A549 (cell line): Measurements from ENCODE around the gene RTL9.

ENCODE experiments used
- EP300 ChIP-seq, 2 experiments: fragments of >200 bp; sonication (Bioruptor Twin); formaldehyde crosslinking; IDR thresholded peaks; 2 replicates in 1 of 2; 3 replicates in 1 of 2; pipeline ENCODE4 v1.6.1; 2016 to 2017
- ESRRA ChIP-seq: fragments of 150-350 bp; IDR thresholded peaks from 2 replicates; pipeline ENCODE4 v1.6.1; 2014; ENCODE audit warnings: mild to moderate bottlenecking, low read length, borderline replicate concordance
- JUNB ChIP-seq: fragments of >200 bp; sonication (Bioruptor Twin); formaldehyde crosslinking; IDR thresholded peaks from 2 replicates; pipeline ENCODE4 v1.6.1; 2016
- KDM1A ChIP-seq: fragments of 200-600 bp; sonication (generic); IDR thresholded peaks from 2 replicates; pipeline ENCODE4 v1.6.1; 2016; ENCODE audit warnings: low read depth, mild to moderate bottlenecking
- NR3C1 ChIP-seq: fragments of >200 bp; sonication (Bioruptor Twin); formaldehyde crosslinking; IDR thresholded peaks from 3 replicates; pipeline ENCODE4 v1.6.1; 2017
- POLR2A ChIP-seq: IDR thresholded peaks from 2 replicates; pipeline ENCODE4 v1.6.1; 2012; ENCODE audit warnings: mild to moderate bottlenecking, low read length
- POLR2AphosphoS2 ChIP-seq: conservative IDR thresholded peaks from 2 replicates; pipeline ENCODE4 v1.6.1; 2012; ENCODE audit warnings: low read length, improper control_type of control experiment, inconsistent platforms
- RAD21 ChIP-seq, 2 experiments: fragments of >200 bp in 1 of 2; sonication (Bioruptor Twin) in 1 of 2; formaldehyde crosslinking in 1 of 2; IDR thresholded peaks in 1 of 2; conservative IDR thresholded peaks in 1 of 2; 2 replicates in 1 of 2; 3 replicates in 1 of 2; pipeline ENCODE4 v1.6.1; 2012 to 2018; ENCODE audit warnings: inconsistent platforms in 1 of 2
- SREBF2 ChIP-seq: fragments of 450-650 bp; IDR thresholded peaks from 2 replicates; pipeline ENCODE4 v1.6.1; 2014; ENCODE audit warnings: mild to moderate bottlenecking, moderate library complexity
- TF ChIP-seq, protein P1 (sequence below): fragments of >200 bp; sonication (Bioruptor Twin); formaldehyde crosslinking; IDR thresholded peaks from 3 replicates; pipeline ENCODE4 v1.5.1; 2016
- TF ChIP-seq, protein P2 (sequence below): IDR thresholded peaks from 2 replicates; pipeline ENCODE4 v1.6.1; 2012
- TF ChIP-seq, protein P3 (sequence below): fragments of 250-450 bp; sonication (Bioruptor Pico); IDR thresholded peaks from 2 replicates; pipeline ENCODE4 v1.5.0; 2020; ENCODE audit warnings: low read depth, mild to moderate bottlenecking, moderate library complexity

DNA sequence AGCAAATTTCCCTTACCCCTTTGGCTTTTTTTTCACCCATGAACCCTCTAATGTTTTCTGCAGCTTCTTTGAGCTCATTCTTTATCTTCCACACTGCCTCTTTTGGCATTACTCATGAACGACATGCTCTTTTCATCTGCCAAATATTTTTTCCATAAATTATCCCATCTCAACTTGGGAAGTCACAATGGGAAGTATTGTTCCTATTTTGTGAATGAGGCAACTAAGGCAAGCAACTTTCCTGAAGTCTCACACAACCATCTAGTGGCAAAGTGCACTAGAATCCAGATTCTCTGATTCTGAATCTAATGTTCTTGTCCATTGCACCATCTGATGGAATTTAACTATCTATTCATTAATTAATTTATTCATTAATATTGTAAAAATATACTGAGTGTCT, 625 bp downstream of the RTL9 start:
- TF ChIP-seq SREBF2 (no peak), KDM1A (no peak), POLR2A (no peak), EP300 (IDR thresholded peaks at IDR 0.05) (no peak), RAD21 (conservative IDR thresholded peaks at IDR 0.05 in 1 of 2, IDR thresholded peaks at IDR 0.05 in 1 of 2) (no peak), NR3C1 (no peak), JUNB (no peak), POLR2AphosphoS2 (no peak), ESRRA (no peak)
- TF ChIP-seq, protein P1, sequence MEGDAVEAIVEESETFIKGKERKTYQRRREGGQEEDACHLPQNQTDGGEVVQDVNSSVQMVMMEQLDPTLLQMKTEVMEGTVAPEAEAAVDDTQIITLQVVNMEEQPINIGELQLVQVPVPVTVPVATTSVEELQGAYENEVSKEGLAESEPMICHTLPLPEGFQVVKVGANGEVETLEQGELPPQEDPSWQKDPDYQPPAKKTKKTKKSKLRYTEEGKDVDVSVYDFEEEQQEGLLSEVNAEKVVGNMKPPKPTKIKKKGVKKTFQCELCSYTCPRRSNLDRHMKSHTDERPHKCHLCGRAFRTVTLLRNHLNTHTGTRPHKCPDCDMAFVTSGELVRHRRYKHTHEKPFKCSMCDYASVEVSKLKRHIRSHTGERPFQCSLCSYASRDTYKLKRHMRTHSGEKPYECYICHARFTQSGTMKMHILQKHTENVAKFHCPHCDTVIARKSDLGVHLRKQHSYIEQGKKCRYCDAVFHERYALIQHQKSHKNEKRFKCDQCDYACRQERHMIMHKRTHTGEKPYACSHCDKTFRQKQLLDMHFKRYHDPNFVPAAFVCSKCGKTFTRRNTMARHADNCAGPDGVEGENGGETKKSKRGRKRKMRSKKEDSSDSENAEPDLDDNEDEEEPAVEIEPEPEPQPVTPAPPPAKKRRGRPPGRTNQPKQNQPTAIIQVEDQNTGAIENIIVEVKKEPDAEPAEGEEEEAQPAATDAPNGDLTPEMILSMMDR: no peak
- TF ChIP-seq, protein P2, sequence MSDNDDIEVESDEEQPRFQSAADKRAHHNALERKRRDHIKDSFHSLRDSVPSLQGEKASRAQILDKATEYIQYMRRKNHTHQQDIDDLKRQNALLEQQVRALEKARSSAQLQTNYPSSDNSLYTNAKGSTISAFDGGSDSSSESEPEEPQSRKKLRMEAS: no peak
- TF ChIP-seq, protein P3, sequence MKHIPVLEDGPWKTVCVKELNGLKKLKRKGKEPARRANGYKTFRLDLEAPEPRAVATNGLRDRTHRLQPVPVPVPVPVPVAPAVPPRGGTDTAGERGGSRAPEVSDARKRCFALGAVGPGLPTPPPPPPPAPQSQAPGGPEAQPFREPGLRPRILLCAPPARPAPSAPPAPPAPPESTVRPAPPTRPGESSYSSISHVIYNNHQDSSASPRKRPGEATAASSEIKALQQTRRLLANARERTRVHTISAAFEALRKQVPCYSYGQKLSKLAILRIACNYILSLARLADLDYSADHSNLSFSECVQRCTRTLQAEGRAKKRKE (CRISPR knock-in tag): no peak
